ENCODE measurements around the gene TAP1.

- peak; percentile 94 for TF ChIP-seq CTCF (IDR thresholded peaks at IDR 0.05; ENCODE audit: low read depth, low read length, poor library complexity, severe bottlenecking)
- TF ChIP-seq EZH2phosphoT487 (IDR thresholded peaks at IDR 0.05; ENCODE audit: borderline replicate concordance, low read length) = no peak
Observed at GRCh38 chr6:32868257-32868788, 14.8 kb upstream of the TAP1 start.
